Activated naive CD8-positive, alpha-beta T cell (primary cell): ENCODE results near the gene CCPG1.
"Not testable (repeated sequence)": the region's sequence is repeated elsewhere in the genome, so short reads cannot be mapped to it uniquely, and the experiment has no call there.

ENCODE experiments used
- H3K27ac Mint-ChIP-seq: one replicate; pipeline ENCODE4 v1.8.0; 2021; ENCODE audit warnings: mixed read lengths
- H3K27me3 Mint-ChIP-seq: one replicate; pipeline ENCODE4 v1.8.0; 2021; ENCODE audit warnings: mixed read lengths
- H3K36me3 Mint-ChIP-seq: one replicate; pipeline ENCODE4 v1.8.0; 2021; ENCODE audit warnings: mixed read lengths
- H3K4me1 Mint-ChIP-seq: one replicate; pipeline ENCODE4 v1.8.0; 2021; ENCODE audit warnings: low read depth, mixed read lengths
- H3K4me3 Mint-ChIP-seq: one replicate; pipeline ENCODE4 v1.8.0; 2021; ENCODE audit warnings: mild to moderate bottlenecking, mixed read lengths
- H3K9me3 Mint-ChIP-seq: one replicate; pipeline ENCODE4 v1.8.0; 2021; ENCODE audit warnings: low read depth, mixed read lengths

Gene CCPG1

DNA sequence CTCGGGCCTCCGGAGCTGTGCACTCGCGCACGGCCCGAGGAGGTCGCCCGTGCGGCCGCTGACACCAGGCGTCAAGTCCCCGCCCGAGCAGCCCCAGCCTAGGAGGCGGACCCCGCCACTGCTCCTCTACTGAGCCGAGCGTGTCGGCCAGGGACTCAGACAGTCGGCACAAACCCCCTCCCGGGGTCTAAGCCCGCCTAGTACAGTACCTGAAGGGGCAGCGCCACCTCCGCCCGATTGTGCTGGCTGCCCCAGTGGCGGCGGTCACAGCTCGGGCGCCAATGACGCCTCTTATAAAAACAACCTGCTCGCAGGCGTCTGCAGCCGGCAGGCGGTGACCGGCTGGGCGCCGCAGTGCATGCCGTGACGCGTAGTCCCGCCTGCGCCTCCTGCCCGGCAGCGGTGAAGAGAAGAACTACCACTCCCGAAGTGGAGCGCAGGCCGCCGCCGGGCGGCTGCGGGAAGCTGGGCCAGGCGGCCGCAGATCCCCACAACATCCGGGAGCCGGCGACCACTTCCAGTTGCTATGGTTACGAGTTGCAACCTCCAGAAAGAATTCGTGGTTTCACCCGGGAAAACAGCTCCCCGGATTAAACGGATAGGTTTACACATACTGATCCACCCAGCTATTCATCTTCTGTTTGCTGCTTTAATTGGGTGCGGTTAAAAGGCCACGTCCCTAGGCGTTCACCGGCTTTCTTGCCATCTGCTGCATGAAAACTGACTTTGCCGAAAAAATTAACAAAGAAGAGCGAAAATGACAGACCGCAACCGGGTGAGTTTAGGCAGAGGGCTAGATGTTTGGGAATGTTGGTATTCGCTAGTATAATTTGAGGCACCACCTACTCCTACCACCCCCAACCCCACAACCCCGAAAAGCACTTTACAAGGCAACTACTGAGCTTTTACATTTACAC, at the start of gene CCPG1, which contains the start of gene PIERCE2:
TSS of gene CCPG1 (minus strand) at position 348 of the 917 bp plus-strand sequence. CDS start 18,935 bp downstream, outside the sequence.
TSS of gene PIERCE2 (plus strand) at position 484 of the 917 bp plus-strand sequence. CDS start at position 758, 274 bp downstream.
- Mint-ChIP-seq H3K27me3 (no peaks in the 10 kb centered on the region), H3K9me3 (no peaks in the 10 kb centered on the region), H3K27ac (peak within 1 kb of the TSS; percentile 75), H3K4me3 (peak within 1 kb of the TSS; percentile 93), H3K4me1 (peaks cover 29% of the 10 kb centered on the region), H3K36me3 (no peaks in the 10 kb centered on the region)

DNA sequence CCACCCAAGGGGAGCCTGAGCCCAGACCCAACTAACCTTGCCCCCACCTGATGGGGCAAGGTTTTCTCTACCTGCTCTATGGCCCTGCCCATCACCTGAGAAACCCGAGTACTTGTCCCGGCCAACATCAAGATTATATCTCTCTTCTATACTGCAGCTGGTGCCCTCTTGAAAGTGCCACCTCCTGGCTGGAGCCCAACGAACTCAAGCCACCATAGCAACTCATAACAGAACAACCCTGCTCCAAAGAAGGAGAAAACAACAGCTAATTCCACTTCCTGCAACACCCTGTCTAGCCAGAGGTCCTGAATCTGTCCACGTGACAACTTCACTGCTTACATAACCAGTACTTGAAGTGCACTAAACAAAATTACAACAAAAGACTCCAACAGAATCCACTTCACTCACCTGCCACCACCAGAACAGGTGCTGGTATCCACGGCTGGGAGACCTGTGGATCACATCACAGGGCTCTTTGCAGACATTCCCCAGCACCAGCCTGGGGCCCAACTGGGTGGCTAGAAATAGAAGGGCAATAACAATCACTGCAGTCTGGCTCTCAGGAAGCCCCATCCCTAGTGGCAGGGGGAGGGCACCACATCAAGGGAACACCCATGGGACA, 49.4 kb upstream of the CCPG1 start:
- Mint-ChIP-seq H3K36me3 (peaks cover 12% of the 10 kb centered on the region), H3K4me3 (no peak overlapping the region), H3K4me1 (no peaks in the 10 kb centered on the region), H3K27ac (no peak overlapping the region), H3K27me3 (no peaks in the 10 kb centered on the region), H3K9me3 (peaks cover 8% of the 10 kb centered on the region)

GRCh38 chr15:55447030-55447394, 38.9 kb upstream of the CCPG1 start:
- not testable (repeated sequence) for H3K9me3 Mint-ChIP-seq, H3K4me3 Mint-ChIP-seq, H3K36me3 Mint-ChIP-seq, H3K27me3 Mint-ChIP-seq, H3K27ac Mint-ChIP-seq, H3K4me1 Mint-ChIP-seq

DNA sequence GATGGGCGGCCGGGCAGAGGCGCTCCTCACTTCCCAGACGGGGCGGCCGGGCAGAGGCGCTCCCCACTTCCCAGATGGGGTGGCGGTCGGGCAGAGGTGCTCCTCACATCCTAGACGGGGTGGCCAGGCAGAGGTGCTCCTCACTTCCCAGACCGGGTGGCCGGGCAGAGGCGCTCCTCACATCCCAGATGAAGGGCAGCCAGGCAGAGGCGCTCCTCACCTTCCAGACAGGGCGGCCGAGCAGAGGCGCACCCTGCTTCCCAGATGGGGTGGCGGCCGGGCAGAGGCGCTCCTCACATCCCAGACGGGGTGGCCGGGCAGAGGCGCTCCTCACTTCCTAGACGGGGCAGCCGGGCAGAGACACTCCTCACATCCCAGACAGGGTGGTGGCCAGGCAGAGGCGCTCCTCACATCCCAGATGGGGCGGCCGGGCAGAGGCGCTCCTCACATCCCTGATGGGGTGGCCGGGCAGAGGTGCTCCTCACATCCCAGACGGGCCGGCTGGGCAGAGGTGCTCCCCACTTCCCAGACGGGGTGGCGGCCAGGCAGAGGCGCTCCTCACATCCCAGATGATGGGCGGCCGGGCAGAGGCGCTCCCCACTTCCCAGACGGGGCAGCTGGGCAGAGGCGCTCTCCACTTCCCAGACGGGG, 38.3 kb upstream of the CCPG1 start:
- not testable (repeated sequence) for H3K27me3 Mint-ChIP-seq, H3K27ac Mint-ChIP-seq, H3K9me3 Mint-ChIP-seq, H3K4me3 Mint-ChIP-seq, H3K36me3 Mint-ChIP-seq, H3K4me1 Mint-ChIP-seq

DNA sequence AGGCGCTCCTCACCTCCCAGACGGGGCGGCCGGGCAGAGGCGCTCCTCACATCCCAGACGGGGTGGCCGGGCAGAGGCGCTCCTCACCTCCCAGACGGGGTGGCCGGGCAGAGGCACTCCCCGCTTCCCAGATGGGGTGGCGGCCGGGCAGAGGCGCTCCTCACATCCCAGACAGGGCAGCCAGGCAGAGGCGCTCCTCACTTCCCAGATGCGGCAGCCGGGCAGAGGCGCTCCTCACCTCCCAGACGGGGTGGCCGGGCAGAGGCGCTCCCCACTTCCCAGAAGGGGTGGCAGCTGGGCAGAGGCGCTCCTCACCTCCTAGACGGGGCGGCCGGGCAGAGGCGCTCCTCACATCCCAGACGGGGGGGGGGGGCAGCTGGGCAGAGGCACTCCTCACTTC, 37.8 kb upstream of the CCPG1 start:
- H3K36me3 Mint-ChIP-seq, H3K4me3 Mint-ChIP-seq, H3K27ac Mint-ChIP-seq, H3K4me1 Mint-ChIP-seq, H3K27me3 Mint-ChIP-seq, H3K9me3 Mint-ChIP-seq: not testable (repeated sequence)

DNA sequence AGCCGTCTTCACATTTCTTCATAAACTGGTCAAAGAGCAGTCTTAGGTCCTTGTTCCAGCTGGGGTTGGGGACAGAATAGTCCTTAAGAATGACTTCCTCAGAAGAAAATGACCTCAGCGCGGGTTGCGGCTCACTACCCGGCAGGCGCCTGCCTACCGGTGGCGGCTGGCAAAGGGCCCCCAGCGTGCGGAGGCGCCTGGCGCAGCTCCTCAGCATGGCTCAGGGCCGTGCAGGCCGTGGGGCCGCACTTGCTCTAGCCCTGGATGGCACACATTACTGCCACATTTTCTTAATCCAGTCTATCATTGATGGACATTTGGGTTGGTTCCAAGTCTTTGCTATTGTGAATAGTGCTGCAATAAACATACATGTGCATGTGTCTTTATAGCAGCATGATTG, 35.0 kb upstream of the CCPG1 start:
- not testable (repeated sequence) for H3K27me3 Mint-ChIP-seq, H3K4me3 Mint-ChIP-seq, H3K9me3 Mint-ChIP-seq, H3K27ac Mint-ChIP-seq, H3K4me1 Mint-ChIP-seq, H3K36me3 Mint-ChIP-seq

GRCh38 chr15:55434989-55435825, 27.0 kb upstream of the CCPG1 start:
- Mint-ChIP-seq H3K27ac (no peak overlapping the region), H3K4me3 (no peak overlapping the region), H3K36me3 (no peaks in the 10 kb centered on the region), H3K9me3 (no peaks in the 10 kb centered on the region), H3K4me1 (peaks cover 3% of the 10 kb centered on the region), H3K27me3 (no peaks in the 10 kb centered on the region)

- Mint-ChIP-seq H3K27ac (no peak overlapping the region), H3K4me1 (no peaks in the 10 kb centered on the region), H3K36me3 (no peaks in the 10 kb centered on the region)
These were observed 13.9 kb upstream of the CCPG1 start for GRCh38 chr15:55422089-55422488.

GRCh38 chr15:55420171-55420866, 12.2 kb upstream of the CCPG1 start:
- H3K27ac Mint-ChIP-seq = no peak overlapping the region
- no peak overlapping the region for H3K4me3 Mint-ChIP-seq
- no peaks in the 10 kb centered on the region for H3K4me1 Mint-ChIP-seq
- no peaks in the 10 kb centered on the region for H3K9me3 Mint-ChIP-seq
- H3K36me3 Mint-ChIP-seq = no peaks in the 10 kb centered on the region
- H3K27me3 Mint-ChIP-seq = no peaks in the 10 kb centered on the region

More at GRCh38 chr15:55422089-55422488, 13.9 kb upstream of the CCPG1 start:
- Mint-ChIP-seq H3K27me3 (no peaks in the 10 kb centered on the region), H3K9me3 (no peaks in the 10 kb centered on the region), H3K4me3 (no peak overlapping the region)

DNA sequence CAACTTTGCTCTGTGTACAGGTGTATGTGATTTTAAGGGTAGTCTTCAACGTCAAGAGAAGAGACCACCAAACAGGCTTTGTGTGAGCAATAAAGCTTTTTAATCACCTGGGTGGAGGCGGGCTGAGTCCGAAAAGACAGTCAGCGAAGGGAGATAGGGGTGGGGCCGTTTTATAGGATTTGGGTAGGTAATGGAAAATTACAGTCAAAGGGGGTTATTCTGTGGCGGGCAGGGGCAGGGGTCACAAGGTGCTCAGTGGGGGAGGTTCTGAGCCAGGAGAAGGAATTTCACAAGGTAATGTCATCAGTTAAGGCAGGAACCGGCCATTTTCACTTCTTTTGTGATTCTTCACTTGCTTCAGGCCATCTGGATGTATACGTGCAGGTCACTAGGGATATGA, 9.5 kb upstream of the CCPG1 start:
- not testable (repeated sequence) for H3K4me1 Mint-ChIP-seq, H3K36me3 Mint-ChIP-seq, H3K4me3 Mint-ChIP-seq, H3K27me3 Mint-ChIP-seq, H3K27ac Mint-ChIP-seq, H3K9me3 Mint-ChIP-seq

DNA sequence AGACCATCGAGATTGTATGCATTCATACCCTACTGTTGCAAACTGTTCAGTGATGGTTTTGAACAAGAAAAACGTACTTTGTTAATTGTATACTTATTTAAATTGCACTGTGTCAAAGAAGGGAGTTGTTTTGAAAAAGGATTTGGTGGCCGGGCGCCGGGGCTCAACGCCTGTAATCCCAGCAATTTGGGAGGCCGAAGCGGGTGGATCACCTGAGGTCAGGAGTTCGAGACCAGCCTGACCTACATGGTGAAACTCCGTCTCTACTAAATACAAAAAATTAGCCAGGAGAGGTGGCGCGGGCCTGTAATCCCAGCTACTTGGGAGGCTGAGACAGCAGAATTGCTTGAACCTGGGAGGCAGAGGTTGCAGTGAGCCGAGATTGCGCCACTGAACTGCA, 817 bp upstream of the CCPG1 start:
- peak overlapping the region; percentile 93 for H3K4me3 Mint-ChIP-seq

GRCh38 chr15:55407498-55408011, 604 bp downstream of the CCPG1 start:
- Mint-ChIP-seq H3K4me3 (peak overlapping the region; percentile 93), H3K27ac (peak overlapping the region; percentile 54), H3K36me3 (no peaks in the 10 kb centered on the region), H3K27me3 (no peaks in the 10 kb centered on the region), H3K4me1 (peaks cover 36% of the 10 kb centered on the region), H3K9me3 (no peaks in the 10 kb centered on the region)

More for the DNA sequence above, 817 bp upstream of the CCPG1 start:
- H3K36me3 Mint-ChIP-seq, H3K27me3 Mint-ChIP-seq, H3K9me3 Mint-ChIP-seq: not testable (repeated sequence)
- Mint-ChIP-seq H3K4me1 (peaks cover 22% of the 10 kb centered on the region), H3K27ac (peak overlapping the region; percentile 75)

- no peaks in the 10 kb centered on the region for H3K27me3 Mint-ChIP-seq
- H3K4me1 Mint-ChIP-seq = peaks cover 46% of the 10 kb centered on the region
These were observed 4.6 kb downstream of the CCPG1 start for GRCh38 chr15:55403531-55403930.

GRCh38 chr15:55402707-55403106, 5.5 kb downstream of the CCPG1 start:
- H3K9me3 Mint-ChIP-seq = no peaks in the 10 kb centered on the region
- peak overlapping the region; percentile 3 for H3K4me3 Mint-ChIP-seq
- peaks cover 43% of the 10 kb centered on the region for H3K4me1 Mint-ChIP-seq
- H3K27ac Mint-ChIP-seq = peak overlapping the region; percentile 41
- no peaks in the 10 kb centered on the region for H3K27me3 Mint-ChIP-seq
- peaks cover 13% of the 10 kb centered on the region for H3K36me3 Mint-ChIP-seq

More at GRCh38 chr15:55403531-55403930, 4.6 kb downstream of the CCPG1 start:
- H3K9me3 Mint-ChIP-seq = no peaks in the 10 kb centered on the region
- peak overlapping the region; percentile 31 for H3K27ac Mint-ChIP-seq
- H3K36me3 Mint-ChIP-seq = peaks cover 7% of the 10 kb centered on the region
- H3K4me3 Mint-ChIP-seq = no peak overlapping the region
